HepG2 (cell line): ENCODE data around the gene MIB2. TPM values are rescaled to one million over a fixed set of nuclear protein-coding genes. Genes with fewer than 3 reads are reported as not detected.

Source experiments
- ASH2L ChIP-seq: fragments of 300-600, 200-600 bp; sonication (generic); IDR thresholded peaks from 2 replicates; pipeline ENCODE4 v1.7.0; 2017; ENCODE audit warnings: low read depth, mild to moderate bottlenecking, moderate library complexity, mixed read lengths, low read length; ENCODE audit not compliant: insufficient read length
- CHD4 ChIP-seq: fragments of 200-600 bp; sonication (generic); IDR thresholded peaks from 2 replicates; pipeline ENCODE4 v1.7.0; 2017; ENCODE audit warnings: mild to moderate bottlenecking, low read length, borderline replicate concordance
- KDM6A ChIP-seq: IDR thresholded peaks from 2 replicates; pipeline ENCODE4 v1.6.1; 2016; ENCODE audit warnings: low read depth
- KLF13 ChIP-seq: sonication (generic); formaldehyde crosslinking; IDR thresholded peaks from 2 replicates; pipeline ENCODE4 v1.4.0; 2020; ENCODE audit warnings: mild to moderate bottlenecking, missing genetic modification reagents
- MAFK ChIP-seq, 2 experiments: IDR thresholded peaks in 1 of 2; conservative IDR thresholded peaks in 1 of 2; 2 replicates each; pipeline ENCODE4 v1.6.1; 2011; ENCODE audit warnings: improper control_type of control experiment in 2 of 2, low read length in 2 of 2
- NBN ChIP-seq: fragments of 450-650 bp; conservative IDR thresholded peaks from 2 replicates; pipeline ENCODE4 v1.6.1; 2017
- U2AF1 ChIP-seq: fragments of 200-400 bp; formaldehyde crosslinking; optimal IDR thresholded peaks from 2 replicates; pipeline ENCODE3; 2017; ENCODE audit warnings: mild to moderate bottlenecking, low read depth, low read length
- ZBTB3 ChIP-seq: sonication (generic); formaldehyde crosslinking; IDR thresholded peaks from 2 replicates; pipeline ENCODE4 v1.4.0; 2020; ENCODE audit warnings: low read depth, mild to moderate bottlenecking, moderate library complexity, missing genetic modification reagents, borderline replicate concordance
- ZC3H4 ChIP-seq: sonication (generic); formaldehyde crosslinking; IDR thresholded peaks from 2 replicates; pipeline ENCODE4 v1.4.0; 2020; ENCODE audit warnings: missing genetic modification reagents, borderline replicate concordance
- ZFP36L2 ChIP-seq: sonication (generic); formaldehyde crosslinking; IDR thresholded peaks from 2 replicates; pipeline ENCODE4 v1.4.0; 2020; ENCODE audit warnings: missing genetic modification reagents
- ZNF280B ChIP-seq: sonication (generic); formaldehyde crosslinking; IDR thresholded peaks from 2 replicates; pipeline ENCODE4 v1.5.0; 2020; ENCODE audit warnings: missing genetic modification reagents, mild to moderate bottlenecking, borderline replicate concordance
- ZNF503 ChIP-seq: sonication (generic); formaldehyde crosslinking; IDR thresholded peaks from 2 replicates; pipeline ENCODE4 v1.4.0; 2020; ENCODE audit warnings: missing genetic modification reagents
- ZNF580 ChIP-seq: IDR thresholded peaks from 2 replicates; pipeline ENCODE4 v1.6.1; 2016; ENCODE audit warnings: low read depth, borderline replicate concordance
- ZNF704 ChIP-seq: sonication (generic); formaldehyde crosslinking; IDR thresholded peaks from 2 replicates; pipeline ENCODE4 v1.8.1; 2023; ENCODE audit warnings: mild to moderate bottlenecking, inconsistent platforms, moderate library complexity, missing genetic modification reagents, borderline replicate concordance
- polyA plus RNA-seq, 8 experiments: library from polyadenylated mRNA; depleted of rRNA in 3 of 8; stranded (reverse) in 7 of 8; unstranded in 1 of 8; fragments of >200 nt; fragmentation: Illumina TruSeq in 4 of 8; extraction: Trizol in 4 of 8; gene quantifications; 2 replicates each; pipeline versions ENCODE4 v1.2.1 to v1.2.3, GENCODE V29; 2011 to 2016; ENCODE audit warnings: low read depth in 4 of 8, missing spikeins in 1 of 8, mixed read lengths in 1 of 8; ENCODE audit not compliant: insufficient read depth in 1 of 8
- total RNA-seq, 5 experiments: library from RNA; depleted of rRNA; stranded (reverse); fragments of >200 nt; fragmentation: Illumina TruSeq; extraction: Trizol; gene quantifications; 2 replicates each; pipeline ENCODE4 v1.2.3, GENCODE V29; 2016; ENCODE audit warnings: low read depth in 1 of 5
- TF ChIP-seq, protein P1 (sequence below): IDR thresholded peaks from 2 replicates; pipeline ENCODE4 v1.6.1; 2016

Gene MIB2
- total and polyA plus RNA-seq, 2 of the 13 experiments (the other 11 are each of a cell fraction or from before 2014, with no cell fraction given) = 19.9 to 30.4 TPM

- TF ChIP-seq ZNF280B (0 out of 2 replicates have a peak, but pooled peaks have one; percentile 10), ZC3H4 (no peak), KLF13 (CRISPR knock-in tag) (no peak), ZBTB3 (CRISPR knock-in tag) (no peak), ASH2L (peak; percentile 5), MAFK (conservative IDR thresholded peaks at IDR 0.05 in 1 of 2, IDR thresholded peaks at IDR 0.05 in 1 of 2; ENCODE audit: low read length in 2 of 2) (no peak), NBN (no peak), ZNF580 (CRISPR knock-in tag) (no peak), ZNF704 (CRISPR knock-in tag) (0 out of 2 replicates have a peak, but pooled peaks have one; percentile 13), U2AF1 (no peak), CHD4 (no peak), ZFP36L2 (CRISPR knock-in tag) (no peak), KDM6A (no peak), ZNF503 (CRISPR knock-in tag) (no peak)
- TF ChIP-seq, protein P1, sequence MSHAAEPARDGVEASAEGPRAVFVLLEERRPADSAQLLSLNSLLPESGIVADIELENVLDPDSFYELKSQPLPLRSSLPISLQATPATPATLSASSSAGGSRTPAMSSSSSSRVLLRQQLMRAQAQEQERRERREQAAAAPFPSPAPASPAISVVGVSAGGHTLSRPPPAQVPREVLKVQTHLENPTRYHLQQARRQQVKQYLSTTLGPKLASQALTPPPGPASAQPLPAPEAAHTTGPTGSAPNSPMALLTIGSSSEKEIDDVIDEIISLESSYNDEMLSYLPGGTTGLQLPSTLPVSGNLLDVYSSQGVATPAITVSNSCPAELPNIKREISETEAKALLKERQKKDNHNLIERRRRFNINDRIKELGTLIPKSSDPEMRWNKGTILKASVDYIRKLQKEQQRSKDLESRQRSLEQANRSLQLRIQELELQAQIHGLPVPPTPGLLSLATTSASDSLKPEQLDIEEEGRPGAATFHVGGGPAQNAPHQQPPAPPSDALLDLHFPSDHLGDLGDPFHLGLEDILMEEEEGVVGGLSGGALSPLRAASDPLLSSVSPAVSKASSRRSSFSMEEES = no peak
These were observed 918 bp downstream of the MIB2 start (continued) for GRCh38 chr1:1616045-1616790.
